Keratinocyte (primary cell): ENCODE data around the gene RIC1. TPM values are rescaled to one million over a fixed set of nuclear protein-coding genes. Genes with fewer than 3 reads are reported as not detected.

ENCODE experiments used
- DNase-seq: peaks from one replicate; pipeline ENCODE4 v3.0.0-alpha.2; 2011; ENCODE audit warnings: low read depth, missing footprints, low spot score
- FAIRE-seq: peaks from 2 replicates; lab custom pipeline; 2011; peaks lifted over from hg19 to GRCh38; lab: Jason Lieb, UNC
- H2AFZ ChIP-seq: 2 replicates; pipeline ENCODE4 v1.6.0; 2012; ENCODE audit warnings: low read length, control low read depth, inconsistent platforms; ENCODE audit not compliant: control insufficient read depth
- H3K27ac ChIP-seq: 2 replicates; pipeline ENCODE4 v1.5.1; 2011; ENCODE audit warnings: low read length; ENCODE audit not compliant: control insufficient read depth, insufficient read depth
- H3K27me3 ChIP-seq: 3 replicates; pipeline ENCODE4 v1.6.0; 2011; ENCODE audit warnings: low read length; ENCODE audit not compliant: control insufficient read depth, insufficient read depth; ENCODE audit errors: extremely low read depth
- H3K36me3 ChIP-seq, 2 experiments: 2 replicates in 1 of 2; 3 replicates in 1 of 2; pipeline ENCODE4 v1.5.1; 2011; ENCODE audit warnings: low read length in 2 of 2, mild to moderate bottlenecking in 1 of 2; ENCODE audit not compliant: control insufficient read depth in 2 of 2, insufficient read depth in 2 of 2; ENCODE audit errors: extremely low read depth in 1 of 2
- H3K4me1 ChIP-seq: 3 replicates; pipeline ENCODE4 v1.5.1; 2011; ENCODE audit warnings: low read length; ENCODE audit not compliant: control insufficient read depth, insufficient read depth; ENCODE audit errors: extremely low read depth
- H3K4me2 ChIP-seq: 3 replicates; pipeline ENCODE4 v1.6.0; 2011; ENCODE audit warnings: low read depth, low read length; ENCODE audit not compliant: control insufficient read depth, insufficient read depth; ENCODE audit errors: extremely low read depth
- H3K4me3 ChIP-seq, 3 experiments: fragments of 200-600 bp in 1 of 3; sonication (generic) in 1 of 3; 2 replicates in 2 of 3; 3 replicates in 1 of 3; pipeline ENCODE4 v1.5.1; 2011 to 2016; ENCODE audit warnings: low read length in 3 of 3, mild to moderate bottlenecking in 3 of 3, control low read depth in 2 of 3, inconsistent platforms in 1 of 3, low read depth in 1 of 3, mixed read lengths in 1 of 3, mixed run types in 1 of 3, moderate library complexity in 1 of 3; ENCODE audit not compliant: control insufficient read depth in 2 of 3, insufficient read depth in 2 of 3; ENCODE audit errors: extremely low read depth in 1 of 3
- H3K79me2 ChIP-seq: 2 replicates; pipeline ENCODE4 v1.6.0; 2012; ENCODE audit warnings: low read length; ENCODE audit not compliant: control insufficient read depth, insufficient read depth
- H3K9ac ChIP-seq: 3 replicates; pipeline ENCODE4 v1.6.0; 2011; ENCODE audit warnings: low read length; ENCODE audit not compliant: control insufficient read depth, insufficient read depth; ENCODE audit errors: extremely low read depth
- H3K9me1 ChIP-seq: 3 replicates; pipeline ENCODE4 v1.6.0; 2011; ENCODE audit warnings: low read length; ENCODE audit not compliant: control insufficient read depth, insufficient read depth; ENCODE audit errors: extremely low read depth
- H3K9me3 ChIP-seq: 2 replicates; pipeline ENCODE4 v1.5.1; 2012; ENCODE audit warnings: low read depth, low read length; ENCODE audit not compliant: control insufficient read depth
- H4K20me1 ChIP-seq: 3 replicates; pipeline ENCODE4 v1.6.0; 2011; ENCODE audit warnings: low read length; ENCODE audit not compliant: control insufficient read depth, insufficient read depth; ENCODE audit errors: extremely low read depth
- CTCF ChIP-seq, 3 experiments: IDR thresholded peaks in 1 of 3; conservative IDR thresholded peaks in 1 of 3; optimal IDR thresholded peaks in 1 of 3; 2 replicates in 2 of 3; 3 replicates in 1 of 3; pipeline versions ENCODE3 to v1.5.1; 2011; ENCODE audit warnings: low read length in 3 of 3, mild to moderate bottlenecking in 3 of 3, moderate library complexity in 2 of 3, control low read depth in 1 of 3, inconsistent platforms in 1 of 3; ENCODE audit not compliant: insufficient read depth in 2 of 3; ENCODE audit errors: extremely low read depth in 1 of 3
- EZH2 ChIP-seq: IDR thresholded peaks from one replicate; pipeline ENCODE4 v1.6.1; 2012; ENCODE audit warnings: inconsistent platforms, mild to moderate bottlenecking, low read length, moderate library complexity
- dilution Hi-C: fragments of 300-500 bp; cut with MboI; formaldehyde crosslinking; loops from one replicate; pipeline ENCODE4 v1.7.0; 2020; ENCODE audit warnings: low sequenced_read_pairs; ENCODE audit not compliant: extremely low pct_ligation_motif_present
- polyA plus RNA-seq, 5 experiments: library from polyadenylated mRNA; depleted of rRNA in 3 of 5; stranded (reverse) in 3 of 5; stranded (forward) in 1 of 5; unstranded in 1 of 5; fragments of >200 nt; gene quantifications; 1 replicate in 1 of 5; 2 replicates in 3 of 5; 3 replicates in 1 of 5; pipeline versions ENCODE4 v1.2.1 to v1.2.3, GENCODE V29; 2011 to 2012; ENCODE audit warnings: missing spikeins in 2 of 5, low read depth in 1 of 5, low replicate concordance in 1 of 5

The RIC1 gene
- polyA plus RNA-seq, 1 donor (not counting 4 experiments of a cell fraction or from before 2014, with no cell fraction given) = 20.5 TPM

- Histone ChIP-seq H4K20me1 (no peaks in the 10 kb centered on the region), H3K9me3 (no peaks in the 10 kb centered on the region), H3K4me1 (no peaks in the 10 kb centered on the region), H2AFZ (no peak overlapping the region), H3K79me2 (no peaks in the 10 kb centered on the region), H3K36me3 (peaks cover 17 to 22% of the 10 kb centered on the region in 2 experiments), H3K27ac (no peak overlapping the region), H3K9ac (no peak overlapping the region), H3K4me2 (no peak overlapping the region), H3K9me1 (no peaks in the 10 kb centered on the region), H3K27me3 (no peaks in the 10 kb centered on the region), H3K4me3 (no peak overlapping the region)
- FAIRE-seq (no peak), DNase-seq (no peak)
- dilution Hi-C loops = no loop called here
- TF ChIP-seq CTCF (optimal IDR thresholded peaks at IDR 0.05 in 1 of 3, IDR thresholded peaks at IDR 0.05 in 1 of 3, conservative IDR thresholded peaks at IDR 0.05 in 1 of 3; ENCODE audit: extremely low read depth in 1 of 3, insufficient read depth in 2 of 3, low read length in 3 of 3) = no peak
- TF ChIP-seq EZH2 = no peak
These were observed 133.5 kb downstream of the RIC1 start for GRCh38 chr9:5762421-5762820.

DNA sequence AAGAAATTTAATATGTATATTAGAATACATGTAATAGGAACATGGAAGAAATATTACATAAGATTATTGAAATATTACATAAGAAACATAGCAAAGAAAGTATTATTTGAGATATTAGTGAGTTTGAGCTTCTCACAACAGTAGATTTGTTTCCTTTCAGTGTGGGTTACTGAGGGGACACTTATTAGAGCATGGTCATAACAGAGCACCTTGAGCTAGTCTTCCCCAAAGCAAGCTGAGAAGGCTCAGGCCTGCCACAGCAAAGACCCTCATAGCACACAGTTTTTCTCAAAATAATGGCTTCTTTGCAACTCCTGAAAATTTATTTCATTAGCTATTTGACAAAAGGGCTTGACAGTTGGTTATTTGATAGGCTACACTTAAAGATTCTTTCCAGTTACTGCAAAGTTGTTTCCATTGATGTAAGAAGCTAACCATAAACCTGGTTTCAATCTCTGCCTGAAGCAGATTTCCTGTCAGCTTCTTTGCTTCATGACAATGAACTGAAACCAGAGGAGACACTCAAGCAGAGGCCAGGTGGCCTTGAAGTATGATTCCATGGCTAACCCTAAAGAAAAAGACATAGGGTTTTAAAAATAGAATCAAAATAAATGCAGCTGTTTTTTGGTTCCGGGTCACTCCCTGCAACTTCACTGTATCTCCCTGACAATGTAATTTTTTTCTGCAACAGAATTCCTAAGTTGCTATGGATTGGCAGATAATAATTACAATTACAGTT is 135.4 kb downstream of the RIC1 start:
- no peaks in the 10 kb centered on the region for H3K27me3 ChIP-seq
- TF ChIP-seq EZH2 = no peak
- no peak for TF ChIP-seq CTCF (optimal IDR thresholded peaks at IDR 0.05 in 1 of 3, IDR thresholded peaks at IDR 0.05 in 1 of 3, conservative IDR thresholded peaks at IDR 0.05 in 1 of 3; ENCODE audit: extremely low read depth in 1 of 3, insufficient read depth in 2 of 3, low read length in 3 of 3)
- H3K27ac ChIP-seq = no peak overlapping the region
- H2AFZ ChIP-seq = no peak overlapping the region
- no peaks in the 10 kb centered on the region for H3K4me1 ChIP-seq
- no peak overlapping the region for H3K4me3 ChIP-seq
- FAIRE-seq = no peak
- no peak overlapping the region for H3K9ac ChIP-seq
- no peaks in the 10 kb centered on the region for H4K20me1 ChIP-seq
- dilution Hi-C loops = no loop called here
- H3K4me2 ChIP-seq = no peak overlapping the region
- no peaks in the 10 kb centered on the region for H3K9me3 ChIP-seq
- no peak for DNase-seq
- no peaks in the 10 kb centered on the region for H3K79me2 ChIP-seq
- no peaks in the 10 kb centered on the region for H3K9me1 ChIP-seq
- H3K36me3 ChIP-seq = peaks cover 17 to 25% of the 10 kb centered on the region in 2 experiments
